Transverse colon (tissue), 4 donors: ENCODE measurements around the gene CDKAL1. TPM values are rescaled to one million over a fixed set of nuclear protein-coding genes. Genes with fewer than 3 reads are reported as not detected.
"Not testable (repeated sequence)": the region's sequence is repeated elsewhere in the genome, so short reads cannot be mapped to it uniquely, and the experiment has no call there.

Experiments used
- DNase-seq: peaks from one replicate; pipeline ENCODE4 v3.0.0-alpha.2; 2019
- H3K27ac ChIP-seq, 4 donors: fragments of 200-600 bp; sonication (generic); 2 replicates each; pipeline ENCODE4 v1.5.1; 2016 to 2018; ENCODE audit warnings: inconsistent platforms in 4 of 4
- H3K27me3 ChIP-seq: fragments of 200-600 bp; sonication (generic); 2 replicates; pipeline ENCODE4 v1.5.1; 2017; ENCODE audit warnings: inconsistent platforms
- H3K36me3 ChIP-seq, 4 donors: fragments of 200-600 bp; sonication (generic); 2 replicates each; pipeline ENCODE4 v1.5.1; 2017 to 2019; ENCODE audit warnings: inconsistent platforms in 4 of 4
- H3K4me1 ChIP-seq, 4 donors: fragments of 200-600 bp; sonication (generic); 2 replicates each; pipeline ENCODE4 v1.5.1; 2017 to 2020; ENCODE audit warnings: inconsistent platforms in 4 of 4
- H3K4me3 ChIP-seq, 4 donors: fragments of 200-600 bp; sonication (generic); 1 replicate in 1 of 4; 2 replicates in 3 of 4; pipeline versions ENCODE4 v1.5.1 to v1.6.1; 2017 to 2019; ENCODE audit warnings: inconsistent platforms in 4 of 4
- H3K9me3 ChIP-seq, 2 donors: fragments of 200-600 bp; sonication (generic); 2 replicates each; pipeline ENCODE4 v1.5.1; 2017 to 2019; ENCODE audit warnings: inconsistent platforms in 2 of 2
- CTCF ChIP-seq, 5 experiments: fragments of 200-600 bp in 3 of 5; fragments of 450-650 bp in 2 of 5; sonication (generic) in 3 of 5; IDR thresholded peaks; 1 replicate in 2 of 5; 2 replicates in 3 of 5; pipeline ENCODE4 v1.5.1; 2016 to 2017; ENCODE audit warnings: antibody characterized with exemption in 5 of 5, inconsistent platforms in 3 of 5, mild to moderate bottlenecking in 2 of 5, moderate library complexity in 1 of 5
- EP300 ChIP-seq: sonication (generic); formaldehyde crosslinking; IDR thresholded peaks from one replicate; pipeline ENCODE4 v1.6.1; 2017; ENCODE audit warnings: antibody characterized with exemption, low read depth
- POLR2A ChIP-seq: fragments of 450-650 bp; IDR thresholded peaks from one replicate; pipeline ENCODE4 v1.6.1; 2016; ENCODE audit warnings: antibody characterized with exemption, mild to moderate bottlenecking, moderate library complexity
- POLR2AphosphoS5 ChIP-seq, 3 donors: sonication (generic); formaldehyde crosslinking; IDR thresholded peaks; one replicate each; pipeline ENCODE4 v1.6.1; 2016; ENCODE audit warnings: antibody characterized with exemption in 3 of 3
- WGBS, 2 donors: methylation state at CpG; one replicate each; pipeline ENCODE4 v1.1.5; 2018; ENCODE audit warnings: low coverage in 1 of 2; 5-methylcytosine and 5-hydroxymethylcytosine counted together
- in situ Hi-C, 4 donors: fragments of 200-750 bp; cut with MboI; loops; one replicate each; pipeline versions ENCODE4 v1.15.0 to v1.15.1; 2017; ENCODE audit warnings: low sequenced_read_pairs in 3 of 4, low pct_ligation_motif_present in 1 of 4, low pct_unique_long_range_greater_than_20kb in 1 of 4
- intact Hi-C: fragments of 100-400 bp; cut with DNase I; formaldehyde crosslinking; loops from one replicate; pipeline ENCODE4 v1.15.1; 2023; ENCODE audit warnings: low total_unique reads
- total RNA-seq, 4 donors: library from RNA; depleted of rRNA; stranded (reverse); fragments of >200 nt; gene quantifications; one replicate each; pipeline ENCODE4 v1.1.0, GENCODE V29; 2016

Gene CDKAL1
- total RNA-seq, 4 donors from 2014 or later = 4.8 to 21.7 (median 12.5) TPM

- TF ChIP-seq POLR2AphosphoS5 (IDR thresholded peaks at IDR 0.05) (no peak), CTCF (IDR thresholded peaks at IDR 0.05) (no peak), POLR2A (no peak), EP300 (no peak)
- in situ Hi-C loops = no loop called here
- no peak for DNase-seq
- no peak overlapping the region for H3K27ac ChIP-seq
- no peaks in the 10 kb centered on the region for H3K27me3 ChIP-seq
- no peaks in the 10 kb centered on the region for H3K9me3 ChIP-seq
- intact Hi-C loops = no loop called here
- no peaks in the 10 kb centered on the region for H3K36me3 ChIP-seq
- 82 to 92% methylated on average over 4 to 5 of the region's 5 CpGs for WGBS, 2 donors
- H3K4me1 ChIP-seq = no peaks in the 10 kb centered on the region
- no peak overlapping the region for H3K4me3 ChIP-seq
Measured at GRCh38 chr6:20644667-20645370, 110.6 kb downstream of the CDKAL1 start.

GRCh38 chr6:20645572-20645971, 111.3 kb downstream of the CDKAL1 start:
- H3K27me3 ChIP-seq, H3K4me3 ChIP-seq, H3K36me3 ChIP-seq, in situ Hi-C loops, DNase-seq, intact Hi-C loops, H3K4me1 ChIP-seq, H3K9me3 ChIP-seq, H3K27ac ChIP-seq: not testable (repeated sequence)
- WGBS, 2 donors = 81 to 86% methylated on average over 6 of the region's 6 CpGs

- no peaks in the 10 kb centered on the region for H3K9me3 ChIP-seq
- intact Hi-C loops (no loop called here), in situ Hi-C loops (no loop called here)
- no peak overlapping the region for H3K4me3 ChIP-seq
- H3K36me3 ChIP-seq = no peaks in the 10 kb centered on the region
- 100% methylated on average over 1 of the region's 1 CpG for WGBS, 2 donors
- no peak for DNase-seq
- no peaks in the 10 kb centered on the region for H3K4me1 ChIP-seq
- H3K27ac ChIP-seq = no peak overlapping the region
- H3K27me3 ChIP-seq = no peaks in the 10 kb centered on the region
- no peak for TF ChIP-seq POLR2AphosphoS5 (IDR thresholded peaks at IDR 0.05)
- TF ChIP-seq EP300 = no peak
- TF ChIP-seq CTCF (IDR thresholded peaks at IDR 0.05) = no peak
- TF ChIP-seq POLR2A = no peak
Measured at GRCh38 chr6:20647585-20647984, 113.3 kb downstream of the CDKAL1 start.

GRCh38 chr6:20649696-20650470, 115.6 kb downstream of the CDKAL1 start:
- H3K9me3 ChIP-seq, H3K36me3 ChIP-seq, H3K27ac ChIP-seq, intact Hi-C loops, H3K4me3 ChIP-seq, H3K27me3 ChIP-seq, in situ Hi-C loops, DNase-seq, H3K4me1 ChIP-seq: not testable (repeated sequence)
- WGBS, 2 donors = 88 to 100% methylated on average over 7 of the region's 7 CpGs

GRCh38 chr6:20652299-20653084, 118.2 kb downstream of the CDKAL1 start:
- in situ Hi-C loops (no loop called here), intact Hi-C loops (no loop called here)
- H3K4me3 ChIP-seq = no peak overlapping the region
- no peaks in the 10 kb centered on the region for H3K36me3 ChIP-seq
- H3K27me3 ChIP-seq = no peaks in the 10 kb centered on the region
- no peak overlapping the region for H3K27ac ChIP-seq
- TF ChIP-seq POLR2AphosphoS5 (IDR thresholded peaks at IDR 0.05) = no peak
- TF ChIP-seq POLR2A = no peak
- no peak for TF ChIP-seq EP300
- TF ChIP-seq CTCF (IDR thresholded peaks at IDR 0.05) = no peak
- DNase-seq = no peak
- no peaks in the 10 kb centered on the region for H3K9me3 ChIP-seq
- no peaks in the 10 kb centered on the region for H3K4me1 ChIP-seq
- WGBS, 2 donors = 68 to 74% methylated on average over 8 of the region's 8 CpGs
